DND-41 (cell line): ENCODE measurements around the gene TIMM29.

Experiments used
- ATAC-seq: fragments of 200-7000 bp; cut with Tn5 transposase; 3 replicates; pipeline ENCODE4 v1.9.1; 2021; ENCODE audit warnings: low read depth; ENCODE audit not compliant: insufficient read depth
- DNase-seq: peaks from one replicate; pipeline ENCODE4 v3.0.0-alpha.2; 2020
- H2AFZ ChIP-seq: 2 replicates; pipeline ENCODE4 v1.6.0; 2012; ENCODE audit warnings: low read depth, low read length
- H3K27ac ChIP-seq: 2 replicates; pipeline ENCODE4 v1.5.1; 2012; ENCODE audit warnings: low read length, inconsistent platforms
- H3K27me3 ChIP-seq: fragments of 200-600 bp; sonication (generic); 2 replicates; pipeline ENCODE4 v1.6.0; 2012; ENCODE audit warnings: low read length, mild to moderate bottlenecking, inconsistent platforms; ENCODE audit not compliant: insufficient read depth, poor library complexity
- H3K36me3 ChIP-seq: 2 replicates; pipeline ENCODE4 v1.5.1; 2012; ENCODE audit warnings: low read length, inconsistent platforms; ENCODE audit not compliant: insufficient read depth
- H3K4me1 ChIP-seq: 2 replicates; pipeline ENCODE4 v1.5.1; 2012; ENCODE audit warnings: mild to moderate bottlenecking, low read length; ENCODE audit not compliant: insufficient read depth
- H3K4me2 ChIP-seq: 2 replicates; pipeline ENCODE4 v1.6.0; 2012; ENCODE audit warnings: mild to moderate bottlenecking, moderate library complexity, low read length, inconsistent platforms; ENCODE audit not compliant: insufficient read depth
- H3K4me3 ChIP-seq, 2 experiments: fragments of 200-600 bp in 1 of 2; shearing (Covaris generic) in 1 of 2; 2 replicates each; pipeline ENCODE4 v1.5.1; 2012 to 2016; ENCODE audit warnings: inconsistent platforms in 2 of 2, low read length in 2 of 2, mild to moderate bottlenecking in 2 of 2, low read depth in 1 of 2, moderate library complexity in 1 of 2
- H3K79me2 ChIP-seq: 2 replicates; pipeline ENCODE4 v1.6.0; 2012; ENCODE audit warnings: low read length, inconsistent platforms; ENCODE audit not compliant: insufficient read depth
- H3K9ac ChIP-seq: 2 replicates; pipeline ENCODE4 v1.6.0; 2012; ENCODE audit warnings: low read depth, mild to moderate bottlenecking, inconsistent platforms, low read length, moderate library complexity
- H3K9me3 ChIP-seq: 2 replicates; pipeline ENCODE4 v1.5.1; 2012; ENCODE audit warnings: low read length, moderate library complexity, mild to moderate bottlenecking, inconsistent platforms; ENCODE audit not compliant: insufficient read depth, severe bottlenecking
- H4K20me1 ChIP-seq: 2 replicates; pipeline ENCODE4 v1.6.0; 2012; ENCODE audit warnings: low read length; ENCODE audit not compliant: insufficient read depth
- CTCF ChIP-seq: IDR thresholded peaks from 2 replicates; pipeline ENCODE4 v1.5.1; 2012; ENCODE audit warnings: borderline replicate concordance, low read length, moderate library complexity, mild to moderate bottlenecking; ENCODE audit not compliant: poor library complexity, severe bottlenecking; ENCODE audit errors: extremely low read depth
- EZH2 ChIP-seq: IDR thresholded peaks from 3 replicates; pipeline ENCODE4 v1.6.1; 2012; ENCODE audit warnings: borderline replicate concordance, low read depth, mild to moderate bottlenecking, moderate library complexity, low read length, inconsistent platforms; ENCODE audit not compliant: severe bottlenecking

TIMM29 gene

GRCh38 chr19:10920288-10920655 lies 8.3 kb upstream of the TIMM29 start:
- Histone ChIP-seq H3K9ac (no peak overlapping the region), H3K4me2 (no peak overlapping the region), H4K20me1 (peaks cover 9% of the 10 kb centered on the region), H3K4me3 (no peak overlapping the region), H3K79me2 (no peaks in the 10 kb centered on the region), H3K36me3 (peaks cover 83% of the 10 kb centered on the region), H3K9me3 (no peaks in the 10 kb centered on the region), H3K27me3 (no peaks in the 10 kb centered on the region), H3K27ac (no peak overlapping the region), H3K4me1 (no peaks in the 10 kb centered on the region), H2AFZ (no peak overlapping the region)
- no peak for ATAC-seq
- no peak for TF ChIP-seq EZH2
- no peak for TF ChIP-seq CTCF
- no peak for DNase-seq

GRCh38 chr19:10920781-10921180 lies 7.8 kb upstream of the TIMM29 start:
- H3K4me1 ChIP-seq, result no peaks in the 10 kb centered on the region
- H2AFZ ChIP-seq, result no peak overlapping the region
- ATAC-seq (no peak), DNase-seq (no peak)
- H3K36me3 ChIP-seq, result peaks cover 82% of the 10 kb centered on the region
- no peaks in the 10 kb centered on the region for H3K27me3 ChIP-seq
- no peaks in the 10 kb centered on the region for H3K79me2 ChIP-seq
- no peak overlapping the region for H3K4me2 ChIP-seq
- no peaks in the 10 kb centered on the region for H3K9me3 ChIP-seq
- no peak overlapping the region for H3K27ac ChIP-seq
- H3K4me3 ChIP-seq, result no peak overlapping the region
- TF ChIP-seq EZH2, result no peak
- TF ChIP-seq CTCF, result no peak
- H4K20me1 ChIP-seq, result peaks cover 9% of the 10 kb centered on the region
- H3K9ac ChIP-seq, result no peak overlapping the region

- no peak overlapping the region for H3K27ac ChIP-seq
- TF ChIP-seq CTCF, result no peak
- no peak for TF ChIP-seq EZH2
- no peak overlapping the region for H2AFZ ChIP-seq
- no peaks in the 10 kb centered on the region for H3K27me3 ChIP-seq
- DNase-seq (no peak), ATAC-seq (no peak)
- peaks cover 76% of the 10 kb centered on the region for H3K36me3 ChIP-seq
- H3K4me1 ChIP-seq, result no peaks in the 10 kb centered on the region
- H3K4me3 ChIP-seq, result no peak overlapping the region
- peaks cover 9% of the 10 kb centered on the region for H4K20me1 ChIP-seq
- H3K9ac ChIP-seq, result no peak overlapping the region
- no peaks in the 10 kb centered on the region for H3K79me2 ChIP-seq
- H3K4me2 ChIP-seq, result no peak overlapping the region
- H3K9me3 ChIP-seq, result no peaks in the 10 kb centered on the region
These were observed 7.3 kb upstream of the TIMM29 start for GRCh38 chr19:10921199-10921909.
